ENCODE data around the gene ALAS1. TPM values are rescaled to one million over a fixed set of nuclear protein-coding genes. Genes with fewer than 3 reads are reported as not detected.
A peak's percentile ranks its signal among the peaks of the same experiment; 100 is the strongest.

Gene ALAS1
- total and polyA plus RNA-seq, 12 donors = 64.9 to 3,700 (median 650) TPM

- DNase-seq = no peak
- Histone ChIP-seq H3K36me3 (replicated peaks in 1 of 2) (no peaks in the 10 kb centered on the region), H3K27ac (peak overlapping the region in 1 of 5 donors; percentile 21), H3K4me3 (no peak overlapping the region), H3K4me1 (replicated peaks in 1 of 2) (peaks cover 43 to 47% of the 10 kb centered on the region in 2 donors), H3K27me3 (no peaks in the 10 kb centered on the region), H3K9me3 (replicated peaks in 1 of 3) (no peaks in the 10 kb centered on the region)
- intact Hi-C loops (cut with DNase I) = no loop called here
- no peak for TF ChIP-seq POLR2A (IDR thresholded peaks at IDR 0.05)
- WGBS, 4 donors = 97 to 98% (median 97%) methylated on average over 9 of the region's 9 CpGs
These were observed 11.2 kb upstream of the ALAS1 start for GRCh38 chr3:52186729-52187128.

- Histone ChIP-seq H3K27ac (peak overlapping the region; percentile 40 to 94 (median 75)), H3K27me3 (no peaks in the 10 kb centered on the region)
- 55 to 80% (median 63%) methylated on average over 1 of the region's 1 CpG for WGBS, 4 donors
These were observed 9.4 kb upstream of the ALAS1 start for GRCh38 chr3:52188556-52188955.

GRCh38 chr3:52190294-52191074 lies 7.5 kb upstream of the ALAS1 start:
- Histone ChIP-seq H3K27me3 (no peaks in the 10 kb centered on the region), H3K9me3 (replicated peaks in 1 of 3) (no peaks in the 10 kb centered on the region), H3K4me1 (replicated peaks in 1 of 2) (peaks cover 52 to 63% of the 10 kb centered on the region in 2 donors), H3K4me3 (no peak overlapping the region), H3K27ac (peak overlapping the region; percentile 65 to 94 (median 75)), H3K36me3 (replicated peaks in 1 of 2) (no peaks in the 10 kb centered on the region)
- intact Hi-C loops (cut with DNase I) = no loop called here
- TF ChIP-seq POLR2A (IDR thresholded peaks at IDR 0.05) (no peak), CTCF (IDR thresholded peaks at IDR 0.05) (no peak)
- 40 to 58% (median 55%) methylated on average over 6 to 9 of the region's 9 CpGs for WGBS, 4 donors
- DNase-seq = peak in 3 of 7 donors; percentile 64 to 67 (median 66)

More at GRCh38 chr3:52188556-52188955, 9.4 kb upstream of the ALAS1 start:
- no peak for TF ChIP-seq POLR2A (IDR thresholded peaks at IDR 0.05)
- TF ChIP-seq CTCF (IDR thresholded peaks at IDR 0.05) = no peak
- intact Hi-C loops (cut with DNase I) = no loop called here
- H3K4me1 ChIP-seq (replicated peaks in 1 of 2) = peaks cover 42 to 48% of the 10 kb centered on the region in 2 donors
- DNase-seq = no peak
- no peaks in the 10 kb centered on the region for H3K36me3 ChIP-seq (replicated peaks in 1 of 2)
- H3K9me3 ChIP-seq (replicated peaks in 1 of 3) = no peaks in the 10 kb centered on the region
- no peak overlapping the region for H3K4me3 ChIP-seq

GRCh38 chr3:52191663-52192062 lies 6.3 kb upstream of the ALAS1 start:
- peaks cover 61 to 75% of the 10 kb centered on the region in 2 donors for H3K4me1 ChIP-seq (replicated peaks in 1 of 2)
- WGBS, 4 donors = 68 to 77% (median 75%) methylated on average over 4 of the region's 4 CpGs
- H3K9me3 ChIP-seq (replicated peaks in 1 of 3) = no peaks in the 10 kb centered on the region
- no peak for TF ChIP-seq CTCF (IDR thresholded peaks at IDR 0.05)
- no peak for TF ChIP-seq POLR2A (IDR thresholded peaks at IDR 0.05)
- H3K27me3 ChIP-seq = no peaks in the 10 kb centered on the region
- H3K27ac ChIP-seq = peak overlapping the region in 4 of 5 donors; percentile 9 to 94 (median 80)
- H3K4me3 ChIP-seq = no peak overlapping the region
- DNase-seq = peak in 2 of 7 donors; percentile 30 to 61
- no peaks in the 10 kb centered on the region for H3K36me3 ChIP-seq (replicated peaks in 1 of 2)
- intact Hi-C loops (cut with DNase I) = no loop called here

All from adrenal gland (tissue), 12 donors.